ENCODE results near the gene GORASP2.
A peak's percentile ranks its signal among the peaks of the same experiment; 100 is the strongest.
"Not testable (repeated sequence)": the region's sequence is repeated elsewhere in the genome, so short reads cannot be mapped to it uniquely, and the experiment has no call there.

GORASP2 gene

GRCh38 chr2:170905864-170906263 lies 23.2 kb upstream of the GORASP2 start:
- intact Hi-C loops (cut with micrococcal nuclease): no loop called here
- H3K9me3 Mint-ChIP-seq: peaks cover 29% of the 10 kb centered on the region
- H3K36me3 Mint-ChIP-seq (ENCODE audit: low read depth): no peaks in the 10 kb centered on the region

GRCh38 chr2:170911314-170911889 lies 17.7 kb upstream of the GORASP2 start:
- Mint-ChIP-seq H3K9me3 (peaks cover 80% of the 10 kb centered on the region), H3K4me1 (ENCODE audit: low read depth) (no peaks in the 10 kb centered on the region), H3K4me3 (no peak overlapping the region), H3K36me3 (ENCODE audit: low read depth) (no peaks in the 10 kb centered on the region), H3K27me3 (no peaks in the 10 kb centered on the region), H3K27ac (no peak overlapping the region)
- intact Hi-C loops (cut with micrococcal nuclease): no loop called here

More at GRCh38 chr2:170905864-170906263, 23.2 kb upstream of the GORASP2 start:
- Mint-ChIP-seq H3K4me3 (no peak overlapping the region), H3K27ac (no peak overlapping the region), H3K4me1 (ENCODE audit: low read depth) (no peaks in the 10 kb centered on the region), H3K27me3 (peaks cover 2% of the 10 kb centered on the region)

- H3K9me3 Mint-ChIP-seq: peaks cover 84% of the 10 kb centered on the region
- H3K4me1 Mint-ChIP-seq (ENCODE audit: low read depth); H3K4me3 Mint-ChIP-seq; H3K27ac Mint-ChIP-seq; H3K27me3 Mint-ChIP-seq; H3K36me3 Mint-ChIP-seq (ENCODE audit: low read depth); intact Hi-C loops (cut with micrococcal nuclease): not testable (repeated sequence)
These were observed 13.9 kb upstream of the GORASP2 start for GRCh38 chr2:170914994-170915666.

DNA sequence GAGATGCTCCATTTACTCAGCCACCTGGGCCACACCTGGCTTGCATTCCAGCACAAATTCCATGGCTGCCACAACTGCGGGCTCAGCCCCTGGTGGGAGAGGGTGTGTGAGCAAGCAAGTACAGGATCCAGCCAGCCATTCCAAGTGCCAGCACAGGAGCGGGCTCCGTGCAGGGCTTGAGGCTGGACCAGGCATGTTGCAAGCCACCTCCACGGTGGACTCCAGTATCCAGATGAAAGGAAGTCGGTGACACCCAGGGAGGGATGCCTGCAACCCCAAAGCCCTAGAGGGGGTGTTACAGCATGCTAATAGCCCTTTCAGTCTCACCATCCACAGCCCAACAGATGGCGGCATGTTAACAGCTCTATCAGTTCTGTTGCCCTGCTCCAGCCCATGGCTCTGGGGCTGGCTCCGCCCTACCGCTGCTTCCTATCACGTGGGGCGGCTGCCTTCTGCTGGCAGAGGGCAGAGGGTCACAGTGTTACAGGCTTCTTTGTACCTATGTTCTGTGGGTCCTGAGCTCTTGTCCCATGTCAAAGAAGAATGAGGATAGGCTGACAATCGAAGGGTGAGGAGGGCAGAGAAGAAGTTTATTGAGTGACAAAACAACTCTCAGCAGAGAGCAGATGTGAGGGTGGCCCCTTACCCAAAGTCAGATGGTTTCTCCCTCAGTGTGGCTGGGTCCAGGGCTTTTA lies 11.7 kb upstream of the GORASP2 start:
- no peaks in the 10 kb centered on the region for H3K27me3 Mint-ChIP-seq
- intact Hi-C loops (cut with micrococcal nuclease): no loop called here
- no peaks in the 10 kb centered on the region for H3K4me1 Mint-ChIP-seq (ENCODE audit: low read depth)
- H3K27ac Mint-ChIP-seq: no peak overlapping the region
- H3K4me3 Mint-ChIP-seq: no peak overlapping the region
- H3K9me3 Mint-ChIP-seq: peaks cover 61% of the 10 kb centered on the region
- no peaks in the 10 kb centered on the region for H3K36me3 Mint-ChIP-seq (ENCODE audit: low read depth)

DNA sequence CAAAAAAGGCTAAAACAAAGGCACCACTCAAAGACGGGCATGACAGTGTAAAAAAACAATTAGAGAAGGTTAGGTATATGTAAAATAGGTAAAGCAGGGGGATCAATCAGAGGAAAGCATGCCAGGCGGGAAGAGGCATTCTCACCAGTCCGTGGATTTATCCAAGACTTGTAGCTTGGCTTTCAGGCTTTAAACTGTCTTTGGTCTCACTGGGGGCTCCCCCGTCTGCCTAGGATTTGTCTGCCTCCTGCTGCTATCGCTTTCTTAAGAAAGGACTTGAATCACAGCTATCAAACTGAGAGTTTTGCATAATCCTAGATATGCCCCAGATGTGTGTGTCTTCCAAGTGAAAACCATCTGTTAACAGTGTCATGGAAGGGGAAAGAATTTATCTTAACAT lies 11.1 kb upstream of the GORASP2 start:
- intact Hi-C loops (cut with micrococcal nuclease): no loop called here
- peaks cover 56% of the 10 kb centered on the region for H3K9me3 Mint-ChIP-seq

GRCh38 chr2:170921873-170922272 lies 7.2 kb upstream of the GORASP2 start:
- H3K27me3 Mint-ChIP-seq; H3K4me3 Mint-ChIP-seq; H3K4me1 Mint-ChIP-seq (ENCODE audit: low read depth); H3K27ac Mint-ChIP-seq; H3K36me3 Mint-ChIP-seq (ENCODE audit: low read depth); intact Hi-C loops (cut with micrococcal nuclease): not testable (repeated sequence)
- peaks cover 39% of the 10 kb centered on the region for H3K9me3 Mint-ChIP-seq

More for the DNA sequence above, 11.1 kb upstream of the GORASP2 start:
- no peaks in the 10 kb centered on the region for H3K36me3 Mint-ChIP-seq (ENCODE audit: low read depth)
- no peaks in the 10 kb centered on the region for H3K4me1 Mint-ChIP-seq (ENCODE audit: low read depth)
- H3K27ac Mint-ChIP-seq: no peak overlapping the region
- no peak overlapping the region for H3K4me3 Mint-ChIP-seq
- H3K27me3 Mint-ChIP-seq: no peaks in the 10 kb centered on the region

DNA sequence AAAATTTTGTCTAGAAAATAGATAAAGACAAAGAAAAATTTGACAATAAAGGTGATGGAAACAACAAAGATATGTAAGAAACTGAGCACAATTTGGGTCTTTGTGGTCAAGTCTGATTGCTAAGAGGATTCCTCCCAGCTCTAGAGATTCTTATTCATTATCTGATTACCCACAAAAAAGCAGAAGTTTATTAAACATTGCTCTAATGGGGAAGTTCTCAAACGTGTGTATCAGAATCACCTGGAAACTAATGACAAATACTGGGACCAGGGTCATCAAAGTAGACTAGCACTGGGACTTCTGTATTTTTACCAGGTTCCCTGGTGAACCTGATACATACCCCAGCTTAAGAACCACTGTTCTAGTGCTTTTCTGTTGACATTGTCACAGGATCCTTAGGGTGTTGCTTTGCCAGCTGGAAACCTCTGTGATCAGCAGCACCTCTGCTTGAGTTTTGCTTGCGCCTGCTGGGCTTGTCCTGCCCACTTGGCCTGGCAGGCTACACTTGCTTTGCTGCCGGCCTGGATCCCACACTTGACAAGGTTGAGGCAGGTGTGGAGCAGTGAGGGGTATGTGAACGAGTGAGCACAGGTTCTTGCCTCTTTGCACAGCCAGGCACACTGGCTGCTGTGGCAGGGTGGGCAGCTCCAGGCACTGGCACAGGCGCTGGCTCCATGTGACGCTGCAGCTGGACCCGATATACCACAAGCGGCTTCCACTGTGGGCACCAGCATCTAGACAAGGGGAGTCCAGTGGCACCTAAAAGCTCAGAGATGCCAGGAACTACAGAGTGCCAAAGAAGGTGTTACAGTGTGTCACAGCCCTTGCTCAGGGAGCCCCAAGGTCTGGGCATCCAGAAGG lies 6.2 kb upstream of the GORASP2 start:
- H3K4me1 Mint-ChIP-seq (ENCODE audit: low read depth): peaks cover under 1% of the 10 kb centered on the region
- H3K27ac Mint-ChIP-seq: no peak overlapping the region
- H3K4me3 Mint-ChIP-seq: no peak overlapping the region
- peaks cover 33% of the 10 kb centered on the region for H3K9me3 Mint-ChIP-seq
- no peaks in the 10 kb centered on the region for H3K36me3 Mint-ChIP-seq (ENCODE audit: low read depth)
- intact Hi-C loops (cut with micrococcal nuclease): no loop called here
- H3K27me3 Mint-ChIP-seq: no peaks in the 10 kb centered on the region

DNA sequence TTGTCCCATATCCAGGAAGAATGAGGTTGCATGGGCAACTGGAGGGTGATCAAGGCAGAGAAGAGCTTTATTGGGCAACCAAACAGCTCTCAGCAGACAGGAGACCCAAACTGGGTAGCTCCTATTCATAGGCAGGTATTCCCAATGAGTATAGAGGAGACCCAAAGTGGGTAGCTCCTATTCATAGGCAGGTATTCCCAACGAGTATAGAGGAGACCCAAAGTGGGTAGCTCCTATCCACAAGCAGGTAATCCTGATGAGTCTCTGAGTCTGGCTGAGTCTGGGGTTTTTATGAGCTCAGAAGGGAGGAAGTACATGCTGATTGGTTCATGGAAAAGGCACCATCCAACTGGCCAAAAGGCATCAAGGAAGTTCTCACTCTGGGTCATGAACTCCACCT lies 5.3 kb upstream of the GORASP2 start:
- no peaks in the 10 kb centered on the region for H3K36me3 Mint-ChIP-seq (ENCODE audit: low read depth)
- H3K27ac Mint-ChIP-seq: no peak overlapping the region
- peaks cover 31% of the 10 kb centered on the region for H3K9me3 Mint-ChIP-seq
- intact Hi-C loops (cut with micrococcal nuclease): no loop called here
- no peaks in the 10 kb centered on the region for H3K27me3 Mint-ChIP-seq
- peaks cover 9% of the 10 kb centered on the region for H3K4me1 Mint-ChIP-seq (ENCODE audit: low read depth)
- no peak overlapping the region for H3K4me3 Mint-ChIP-seq

DNA sequence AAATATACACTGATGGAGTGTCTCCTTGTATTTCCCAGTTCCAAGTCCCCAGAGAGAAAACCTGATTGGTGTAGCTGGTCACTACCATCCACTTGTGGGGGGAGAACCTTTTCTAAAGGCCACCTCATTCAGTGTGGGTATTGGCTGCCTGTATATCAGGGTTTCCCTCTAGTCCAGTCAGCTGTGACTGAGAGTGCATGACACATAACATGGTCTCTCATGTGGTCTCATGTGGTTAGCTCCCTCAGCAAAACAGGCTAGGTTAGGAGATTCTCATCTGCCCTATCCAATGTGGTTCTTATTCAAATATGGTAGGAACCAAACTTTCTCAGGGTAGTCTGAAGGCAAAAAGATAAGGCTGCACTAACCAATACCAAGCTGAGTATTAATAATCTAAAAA lies 4.1 kb upstream of the GORASP2 start:
- peaks cover 10% of the 10 kb centered on the region for H3K4me1 Mint-ChIP-seq (ENCODE audit: low read depth)
- H3K4me3 Mint-ChIP-seq: no peak overlapping the region
- peaks cover 29% of the 10 kb centered on the region for H3K9me3 Mint-ChIP-seq
- H3K27ac Mint-ChIP-seq: no peak overlapping the region
- intact Hi-C loops (cut with micrococcal nuclease): no loop called here
- H3K27me3 Mint-ChIP-seq: no peaks in the 10 kb centered on the region
- H3K36me3 Mint-ChIP-seq (ENCODE audit: low read depth): peaks cover 5% of the 10 kb centered on the region

DNA sequence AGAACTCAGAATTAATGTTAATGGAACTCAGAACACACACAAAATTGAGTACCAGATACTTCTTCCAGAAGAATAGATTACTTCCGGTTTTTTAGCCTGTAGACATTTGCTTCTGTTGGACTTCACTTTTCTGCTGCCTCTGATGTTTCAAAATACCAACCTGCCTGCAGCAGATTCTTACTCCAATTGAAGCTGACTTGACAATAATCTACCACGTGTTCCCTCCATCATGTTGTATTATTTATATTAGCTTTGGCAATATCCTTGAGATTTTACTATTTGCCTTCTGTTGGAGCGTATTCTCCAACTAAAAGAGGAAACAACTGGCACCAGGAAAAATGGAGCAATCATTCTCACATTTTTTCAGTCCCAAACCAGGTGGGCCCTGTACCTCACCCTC lies 3.1 kb upstream of the GORASP2 start:
- Mint-ChIP-seq H3K36me3 (ENCODE audit: low read depth) (peaks cover 5% of the 10 kb centered on the region), H3K4me3 (no peak overlapping the region), H3K9me3 (peaks cover 29% of the 10 kb centered on the region), H3K27me3 (no peaks in the 10 kb centered on the region), H3K4me1 (ENCODE audit: low read depth) (peaks cover 20% of the 10 kb centered on the region), H3K27ac (no peak overlapping the region)
- intact Hi-C loops (cut with micrococcal nuclease): no loop called here

DNA sequence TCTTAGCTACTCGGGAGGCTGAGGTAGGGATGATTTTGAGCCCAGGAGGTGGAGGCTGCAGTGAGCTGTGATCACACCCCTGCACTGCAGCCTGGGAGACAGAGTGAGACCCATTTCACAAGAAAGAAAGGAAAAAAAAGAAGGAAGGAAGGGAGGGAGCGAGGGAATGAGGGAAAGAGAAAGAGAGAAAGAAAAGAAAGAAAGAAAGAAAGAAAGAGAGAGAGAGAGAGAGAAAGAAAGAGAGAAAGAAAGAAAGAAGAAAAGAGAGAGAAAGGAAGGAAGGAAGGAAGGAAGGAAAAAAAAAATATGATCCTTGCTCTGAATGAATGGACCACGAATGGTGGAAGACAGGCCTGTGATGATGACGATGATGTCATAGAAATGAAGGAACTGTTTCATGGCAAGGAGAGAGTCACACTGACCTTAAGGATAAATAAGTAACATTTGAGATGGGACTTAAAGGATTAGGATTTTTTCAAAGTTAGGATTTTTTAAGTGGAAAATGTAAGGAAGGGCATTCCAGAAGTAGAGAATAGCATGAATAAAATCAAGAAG lies 2.2 kb upstream of the GORASP2 start:
- H3K27ac Mint-ChIP-seq: no peak overlapping the region
- no peaks in the 10 kb centered on the region for H3K27me3 Mint-ChIP-seq

DNA sequence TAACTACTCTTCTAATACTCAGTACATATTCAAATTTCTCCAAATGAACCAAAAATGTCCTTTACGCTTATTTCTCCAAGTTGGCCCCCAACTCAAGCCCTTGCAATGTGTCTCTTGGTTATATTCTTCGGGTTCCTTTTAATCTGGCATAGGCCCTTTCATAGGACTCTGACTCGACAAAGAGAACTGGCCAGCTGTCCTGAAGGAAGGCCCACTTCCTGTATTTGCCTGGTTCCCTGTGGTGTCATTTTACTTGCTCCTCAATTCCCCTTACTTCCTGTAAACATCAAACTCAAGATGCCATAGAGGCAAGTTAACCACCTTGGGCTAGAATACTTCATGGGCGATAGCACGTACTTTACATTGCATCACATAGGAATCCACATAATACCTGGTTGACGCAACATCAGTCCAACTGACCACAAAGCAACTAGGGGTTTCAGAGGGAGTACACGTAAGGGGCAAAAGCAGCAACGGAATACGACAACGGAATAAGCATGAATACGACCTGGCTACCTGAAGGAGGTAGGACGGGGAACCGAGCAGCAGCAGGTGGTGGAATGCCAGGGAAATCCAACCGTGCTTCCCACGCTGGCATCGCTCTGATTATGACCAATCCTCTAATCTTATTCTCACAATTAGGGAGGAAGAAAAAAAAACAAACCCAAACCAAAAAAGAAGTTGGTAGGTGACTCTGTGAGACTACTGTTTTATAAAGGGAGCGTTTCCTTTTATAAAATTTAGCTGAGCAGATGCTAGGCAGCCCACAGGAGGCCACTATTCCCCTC lies 823 bp upstream of the GORASP2 start:
- intact Hi-C loops (cut with micrococcal nuclease): no loop called here
- peaks cover 5% of the 10 kb centered on the region for H3K36me3 Mint-ChIP-seq (ENCODE audit: low read depth)
- H3K4me3 Mint-ChIP-seq: peak overlapping the region; percentile 89

More for the DNA sequence above, 2.2 kb upstream of the GORASP2 start:
- peaks cover 29% of the 10 kb centered on the region for H3K9me3 Mint-ChIP-seq
- intact Hi-C loops (cut with micrococcal nuclease): no loop called here
- no peak overlapping the region for H3K4me3 Mint-ChIP-seq
- H3K36me3 Mint-ChIP-seq (ENCODE audit: low read depth): peaks cover 5% of the 10 kb centered on the region
- peaks cover 25% of the 10 kb centered on the region for H3K4me1 Mint-ChIP-seq (ENCODE audit: low read depth)

DNA sequence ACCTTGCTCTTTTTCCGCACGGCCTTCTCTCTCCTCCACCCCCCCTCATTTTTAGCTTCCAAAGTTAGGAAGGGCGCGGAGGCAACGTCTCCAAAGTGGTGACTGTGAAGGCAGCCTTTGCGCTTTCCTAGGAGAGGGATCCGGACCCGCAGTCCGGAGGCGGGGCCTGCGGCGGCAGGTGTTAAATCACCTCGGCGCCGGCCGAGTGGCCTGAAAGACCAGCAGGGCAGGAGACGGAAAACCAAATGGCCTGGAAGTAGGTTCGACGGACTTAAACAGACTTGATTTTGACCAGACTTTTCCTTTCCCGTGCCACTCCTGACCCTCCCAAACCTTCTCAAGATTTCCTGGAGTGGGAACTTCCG lies 615 bp downstream of the GORASP2 start:
- intact Hi-C loops (cut with micrococcal nuclease): loop anchor here (1.0 to 5.0 kb wide), 2 partner anchors 233 to 505 kb away; partner anchors contain the start of genes DCAF17 and TLK1

More for the DNA sequence above, 823 bp upstream of the GORASP2 start:
- H3K27ac Mint-ChIP-seq: peak overlapping the region; percentile 91
- H3K27me3 Mint-ChIP-seq: no peaks in the 10 kb centered on the region
- peaks cover 25% of the 10 kb centered on the region for H3K4me1 Mint-ChIP-seq (ENCODE audit: low read depth)
- H3K9me3 Mint-ChIP-seq: peaks cover 27% of the 10 kb centered on the region

More for the DNA sequence above, 615 bp downstream of the GORASP2 start:
- Mint-ChIP-seq H3K36me3 (ENCODE audit: low read depth) (peaks cover 12% of the 10 kb centered on the region), H3K4me3 (peak overlapping the region; percentile 89), H3K27me3 (no peaks in the 10 kb centered on the region), H3K9me3 (peaks cover 12% of the 10 kb centered on the region), H3K27ac (peak overlapping the region; percentile 91), H3K4me1 (ENCODE audit: low read depth) (peaks cover 31% of the 10 kb centered on the region)
